MM.1S (cell line): Measurements from ENCODE around the gene C4orf51.
A peak's percentile ranks its signal among the peaks of the same experiment; 100 is the strongest.

Experiments
- DNase-seq: peaks from one replicate; pipeline ENCODE4 v3.0.0-alpha.2; 2015
- H2AFZ ChIP-seq: fragments of 300-600 bp; sonication (generic); 2 replicates; pipeline ENCODE4 v1.6.0; 2016; ENCODE audit warnings: antibody characterized with exemption, low read length
- H3F3A ChIP-seq: fragments of 300-600 bp; sonication (generic); 2 replicates; pipeline ENCODE4 v1.6.1; 2016; ENCODE audit warnings: mild to moderate bottlenecking, antibody characterized with exemption, low read length, moderate library complexity, mixed read lengths; ENCODE audit not compliant: insufficient read depth
- H3K27ac ChIP-seq: fragments of 300-600 bp; sonication (generic); 2 replicates; pipeline ENCODE4 v1.5.1; 2016; ENCODE audit warnings: mild to moderate bottlenecking, low read length
- H3K27me3 ChIP-seq: fragments of 300-600 bp; sonication (generic); replicated peaks from 2 replicates; pipeline ENCODE4 v1.6.0; 2016; ENCODE audit warnings: low read length; ENCODE audit not compliant: insufficient read depth
- H3K36me3 ChIP-seq: fragments of 300-600 bp; sonication (generic); replicated peaks from 2 replicates; pipeline ENCODE4 v1.6.1; 2016; ENCODE audit warnings: mild to moderate bottlenecking, low read length, mixed read lengths; ENCODE audit not compliant: insufficient read depth
- H3K4me1 ChIP-seq: fragments of 300-600 bp; sonication (generic); 2 replicates; pipeline ENCODE4 v1.6.1; 2016; ENCODE audit warnings: low read length, mixed read lengths
- H3K4me2 ChIP-seq: fragments of 300-600 bp; sonication (generic); 2 replicates; pipeline ENCODE4 v1.6.0; 2016; ENCODE audit warnings: low read depth, low read length
- H3K4me3 ChIP-seq: fragments of 300-600 bp; sonication (generic); 2 replicates; pipeline ENCODE4 v1.5.1; 2016; ENCODE audit warnings: low read length, mixed read lengths
- H3K79me2 ChIP-seq: fragments of 300-600 bp; sonication (generic); 2 replicates; pipeline ENCODE4 v1.6.1; 2016; ENCODE audit warnings: mixed run types, low read length, mixed read lengths
- H3K9ac ChIP-seq: fragments of 300-600 bp; sonication (generic); 2 replicates; pipeline ENCODE4 v1.6.1; 2016; ENCODE audit warnings: low read length, mixed read lengths
- H3K9me2 ChIP-seq: fragments of 300-600 bp; sonication (generic); replicated peaks from 2 replicates; pipeline ENCODE4 v1.6.1; 2016; ENCODE audit warnings: mild to moderate bottlenecking, low read length, mixed read lengths; ENCODE audit not compliant: insufficient read depth
- H3K9me3 ChIP-seq: fragments of 300-600 bp; sonication (generic); replicated peaks from 2 replicates; pipeline ENCODE4 v1.6.1; 2016; ENCODE audit warnings: mild to moderate bottlenecking, low read length, mixed read lengths; ENCODE audit not compliant: insufficient read depth
- H4K20me1 ChIP-seq: fragments of 300-600 bp; sonication (generic); 2 replicates; pipeline ENCODE4 v1.6.1; 2016; ENCODE audit warnings: mild to moderate bottlenecking, low read length, moderate library complexity, mixed read lengths; ENCODE audit not compliant: insufficient read depth
- EZH2 ChIP-seq: fragments of 300-600 bp; sonication (generic); optimal IDR thresholded peaks from 2 replicates; pipeline ENCODE3; 2017; ENCODE audit warnings: low read depth, mild to moderate bottlenecking, antibody characterized with exemption, low read length, mixed read lengths
- EZH2phosphoT487 ChIP-seq: fragments of 300-600 bp; sonication (generic); IDR thresholded peaks from 2 replicates; pipeline ENCODE4 v1.6.1; 2018; ENCODE audit warnings: antibody characterized with exemption, low read length
- TF ChIP-seq, protein P1 (sequence below): fragments of 300-600 bp; sonication (generic); IDR thresholded peaks from 2 replicates; pipeline ENCODE4 v1.5.1; 2016; ENCODE audit warnings: antibody characterized with exemption, low read length, mixed read lengths

The C4orf51 gene

DNA sequence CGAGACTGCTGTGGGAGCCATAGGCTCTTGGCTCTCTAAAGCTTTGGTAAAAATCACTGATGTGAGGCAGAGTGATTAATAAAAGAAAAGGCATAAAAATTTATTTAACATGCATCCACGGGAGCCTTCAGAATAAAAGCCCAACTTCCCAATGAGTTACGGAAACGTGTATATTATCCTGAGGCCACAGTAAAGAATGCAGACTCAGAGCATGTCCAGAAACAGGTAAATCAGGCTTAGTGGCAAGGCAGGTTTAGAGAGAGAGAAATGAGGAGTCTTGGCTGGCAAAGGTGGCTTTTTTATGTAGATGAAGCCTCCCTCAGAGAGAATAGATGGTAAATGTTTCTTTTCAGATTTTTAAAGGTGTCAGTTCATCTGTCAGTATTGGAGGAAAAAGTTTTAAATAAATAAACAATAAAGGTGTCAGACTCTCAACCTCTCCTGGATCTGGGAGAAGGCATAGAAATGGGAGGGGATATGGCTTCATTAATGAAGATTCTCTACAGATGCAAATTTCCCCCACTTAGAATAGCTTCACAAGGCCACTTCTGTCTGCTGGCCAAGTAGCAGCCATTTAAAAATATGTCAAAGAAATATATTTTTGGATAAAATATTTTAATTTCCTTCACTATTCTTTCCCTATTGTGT, 24.0 kb downstream of the C4orf51 start:
- Histone ChIP-seq H3K9ac (no peak overlapping the region), H3K4me3 (no peak overlapping the region)
- TF ChIP-seq, protein P1, sequence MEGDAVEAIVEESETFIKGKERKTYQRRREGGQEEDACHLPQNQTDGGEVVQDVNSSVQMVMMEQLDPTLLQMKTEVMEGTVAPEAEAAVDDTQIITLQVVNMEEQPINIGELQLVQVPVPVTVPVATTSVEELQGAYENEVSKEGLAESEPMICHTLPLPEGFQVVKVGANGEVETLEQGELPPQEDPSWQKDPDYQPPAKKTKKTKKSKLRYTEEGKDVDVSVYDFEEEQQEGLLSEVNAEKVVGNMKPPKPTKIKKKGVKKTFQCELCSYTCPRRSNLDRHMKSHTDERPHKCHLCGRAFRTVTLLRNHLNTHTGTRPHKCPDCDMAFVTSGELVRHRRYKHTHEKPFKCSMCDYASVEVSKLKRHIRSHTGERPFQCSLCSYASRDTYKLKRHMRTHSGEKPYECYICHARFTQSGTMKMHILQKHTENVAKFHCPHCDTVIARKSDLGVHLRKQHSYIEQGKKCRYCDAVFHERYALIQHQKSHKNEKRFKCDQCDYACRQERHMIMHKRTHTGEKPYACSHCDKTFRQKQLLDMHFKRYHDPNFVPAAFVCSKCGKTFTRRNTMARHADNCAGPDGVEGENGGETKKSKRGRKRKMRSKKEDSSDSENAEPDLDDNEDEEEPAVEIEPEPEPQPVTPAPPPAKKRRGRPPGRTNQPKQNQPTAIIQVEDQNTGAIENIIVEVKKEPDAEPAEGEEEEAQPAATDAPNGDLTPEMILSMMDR = no peak
- TF ChIP-seq EZH2phosphoT487 = no peak
- no peak for TF ChIP-seq EZH2

DNA sequence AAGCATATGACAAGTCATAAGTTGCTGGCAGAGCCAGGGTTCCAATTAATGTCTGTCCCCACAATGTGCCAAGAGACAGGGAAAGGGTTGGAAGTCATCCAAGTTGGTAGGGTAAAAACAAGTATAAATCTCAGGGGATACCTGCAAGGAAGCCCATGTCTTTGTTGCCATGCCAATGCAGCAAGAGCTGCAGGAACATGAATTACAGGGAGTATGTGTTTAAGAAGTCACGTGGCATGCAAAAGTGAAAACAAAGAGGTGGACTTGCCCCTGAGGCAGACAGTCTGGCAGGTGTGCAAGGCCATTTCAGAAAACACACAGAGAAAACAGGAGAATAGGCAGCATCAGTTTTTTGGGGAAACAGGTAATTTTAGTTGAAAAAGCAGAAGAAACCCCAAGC, 29.4 kb downstream of the C4orf51 start:
- no peak overlapping the region for H3K4me2 ChIP-seq
- no peak overlapping the region for H3K9ac ChIP-seq
- no peak overlapping the region for H3K27ac ChIP-seq
- no peak overlapping the region for H2AFZ ChIP-seq
- H4K20me1 ChIP-seq = no peaks in the 10 kb centered on the region
- H3K4me1 ChIP-seq = peaks cover 12% of the 10 kb centered on the region; the same call in 1 of the 2 replicates
- no peaks in the 10 kb centered on the region for H3K36me3 ChIP-seq
- H3K27me3 ChIP-seq = no peaks in the 10 kb centered on the region
- TF ChIP-seq EZH2 (no peak), EZH2phosphoT487 (no peak)
- TF ChIP-seq, protein P1 = no peak
- no peaks in the 10 kb centered on the region for H3K9me3 ChIP-seq
- no peaks in the 10 kb centered on the region for H3K79me2 ChIP-seq
- no peaks in the 10 kb centered on the region for H3K9me2 ChIP-seq
- H3F3A ChIP-seq = no peaks in the 10 kb centered on the region
- peak; percentile 53 for DNase-seq
- no peak overlapping the region for H3K4me3 ChIP-seq

More for the DNA sequence above, 24.0 kb downstream of the C4orf51 start:
- no peaks in the 10 kb centered on the region for H3K36me3 ChIP-seq
- H3F3A ChIP-seq = no peaks in the 10 kb centered on the region
- no peaks in the 10 kb centered on the region for H4K20me1 ChIP-seq
- no peaks in the 10 kb centered on the region for H3K9me3 ChIP-seq
- no peaks in the 10 kb centered on the region for H3K79me2 ChIP-seq
- no peak overlapping the region for H3K27ac ChIP-seq
- DNase-seq = no peak
- H3K9me2 ChIP-seq = no peaks in the 10 kb centered on the region
- H2AFZ ChIP-seq = no peak overlapping the region
- H3K4me2 ChIP-seq = no peak overlapping the region
- no peaks in the 10 kb centered on the region for H3K4me1 ChIP-seq
- H3K27me3 ChIP-seq = no peaks in the 10 kb centered on the region

DNA sequence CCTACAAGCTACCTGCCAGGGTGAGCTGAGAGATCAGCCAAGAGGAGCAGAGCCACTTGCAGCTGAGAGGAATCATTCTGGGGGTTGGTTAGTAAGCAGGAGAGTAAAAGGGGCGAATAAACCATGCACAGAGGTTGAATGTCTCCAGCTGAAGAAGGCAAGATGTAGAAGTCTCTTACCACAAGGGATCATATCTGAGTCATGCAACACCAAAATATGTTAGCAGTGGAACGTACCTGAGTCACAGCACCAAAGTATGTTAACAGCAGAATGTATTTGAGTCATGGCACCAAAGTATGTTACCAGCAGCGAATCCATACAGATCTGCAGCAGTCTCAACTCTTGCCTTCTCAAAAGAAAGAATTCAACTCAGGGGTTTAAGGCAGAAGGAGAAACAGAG, 29.9 kb downstream of the C4orf51 start:
- Histone ChIP-seq H2AFZ (0 out of 2 replicates have a peak overlapping the region, but pooled peaks have one; percentile 9), H3F3A (no peaks in the 10 kb centered on the region), H3K36me3 (no peaks in the 10 kb centered on the region), H3K4me2 (no peak overlapping the region), H4K20me1 (no peaks in the 10 kb centered on the region), H3K9me2 (no peaks in the 10 kb centered on the region), H3K4me1 (peaks cover 12% of the 10 kb centered on the region; the same call in 1 of the 2 replicates), H3K9ac (no peak overlapping the region), H3K27ac (no peak overlapping the region), H3K9me3 (no peaks in the 10 kb centered on the region), H3K4me3 (no peak overlapping the region), H3K27me3 (no peaks in the 10 kb centered on the region), H3K79me2 (no peaks in the 10 kb centered on the region)
- DNase-seq = no peak
- no peak for TF ChIP-seq EZH2phosphoT487
- TF ChIP-seq, protein P1 = no peak
